ENCODE measurements around the gene CAMK2A.

CAMK2A gene

DNA sequence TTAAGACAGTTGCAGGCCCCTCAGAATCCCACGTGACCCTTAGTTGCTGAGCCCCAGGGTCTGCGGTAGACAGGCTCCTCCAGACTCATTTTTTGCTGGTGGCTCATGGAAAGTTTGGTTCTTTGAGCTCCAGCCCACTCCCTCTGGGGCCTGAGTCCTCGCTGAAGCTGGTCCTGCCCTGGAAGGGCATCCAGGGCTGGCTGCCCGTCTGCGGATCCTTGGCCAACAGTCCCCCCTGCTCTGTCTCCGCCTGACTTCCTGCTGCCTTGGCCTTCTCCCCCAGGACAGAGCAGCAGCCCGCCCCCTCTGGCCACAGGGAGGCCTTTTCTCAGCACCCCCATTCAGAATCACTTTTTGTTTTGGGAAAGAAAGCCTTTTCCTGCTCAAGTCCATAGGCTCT lies 75.3 kb downstream of the CAMK2A start:
- TF ChIP-seq, protein P1, sequence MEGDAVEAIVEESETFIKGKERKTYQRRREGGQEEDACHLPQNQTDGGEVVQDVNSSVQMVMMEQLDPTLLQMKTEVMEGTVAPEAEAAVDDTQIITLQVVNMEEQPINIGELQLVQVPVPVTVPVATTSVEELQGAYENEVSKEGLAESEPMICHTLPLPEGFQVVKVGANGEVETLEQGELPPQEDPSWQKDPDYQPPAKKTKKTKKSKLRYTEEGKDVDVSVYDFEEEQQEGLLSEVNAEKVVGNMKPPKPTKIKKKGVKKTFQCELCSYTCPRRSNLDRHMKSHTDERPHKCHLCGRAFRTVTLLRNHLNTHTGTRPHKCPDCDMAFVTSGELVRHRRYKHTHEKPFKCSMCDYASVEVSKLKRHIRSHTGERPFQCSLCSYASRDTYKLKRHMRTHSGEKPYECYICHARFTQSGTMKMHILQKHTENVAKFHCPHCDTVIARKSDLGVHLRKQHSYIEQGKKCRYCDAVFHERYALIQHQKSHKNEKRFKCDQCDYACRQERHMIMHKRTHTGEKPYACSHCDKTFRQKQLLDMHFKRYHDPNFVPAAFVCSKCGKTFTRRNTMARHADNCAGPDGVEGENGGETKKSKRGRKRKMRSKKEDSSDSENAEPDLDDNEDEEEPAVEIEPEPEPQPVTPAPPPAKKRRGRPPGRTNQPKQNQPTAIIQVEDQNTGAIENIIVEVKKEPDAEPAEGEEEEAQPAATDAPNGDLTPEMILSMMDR (IDR thresholded peaks at IDR 0.05; ENCODE audit: insufficient read depth, low read length, poor library complexity, severe bottlenecking) = no peak
- no peak for TF ChIP-seq EZH2phosphoT487 (conservative IDR thresholded peaks at IDR 0.05; ENCODE audit: low read length)
- no peaks in the 10 kb centered on the region for H3F3A ChIP-seq (ENCODE audit: insufficient read depth)
- no peak overlapping the region for H2AFZ ChIP-seq (ENCODE audit: low read depth, low read length, severe bottlenecking)
- no peak overlapping the region for H3K9ac ChIP-seq (ENCODE audit: low read length)
- no peaks in the 10 kb centered on the region for H3K79me2 ChIP-seq (ENCODE audit: insufficient read depth, low read length)
- H3K36me3 ChIP-seq (ENCODE audit: low read length) = no peaks in the 10 kb centered on the region
- H3K9me2 ChIP-seq (replicated peaks; ENCODE audit: insufficient read depth, low read length) = no peaks in the 10 kb centered on the region
- H3K27ac ChIP-seq (ENCODE audit: low read depth, low read length) = no peak overlapping the region
- no peaks in the 10 kb centered on the region for H4K20me1 ChIP-seq (ENCODE audit: low read depth, low read length)
- H3K27me3 ChIP-seq (ENCODE audit: low read length) = no peaks in the 10 kb centered on the region
- no peaks in the 10 kb centered on the region for H3K9me3 ChIP-seq (ENCODE audit: insufficient read depth, low read length)
- no peak overlapping the region for H3K4me3 ChIP-seq (ENCODE audit: insufficient read depth, low read length, poor library complexity, severe bottlenecking)
- H3K4me2 ChIP-seq (ENCODE audit: low read depth, low read length, poor library complexity, severe bottlenecking) = no peak overlapping the region

DNA sequence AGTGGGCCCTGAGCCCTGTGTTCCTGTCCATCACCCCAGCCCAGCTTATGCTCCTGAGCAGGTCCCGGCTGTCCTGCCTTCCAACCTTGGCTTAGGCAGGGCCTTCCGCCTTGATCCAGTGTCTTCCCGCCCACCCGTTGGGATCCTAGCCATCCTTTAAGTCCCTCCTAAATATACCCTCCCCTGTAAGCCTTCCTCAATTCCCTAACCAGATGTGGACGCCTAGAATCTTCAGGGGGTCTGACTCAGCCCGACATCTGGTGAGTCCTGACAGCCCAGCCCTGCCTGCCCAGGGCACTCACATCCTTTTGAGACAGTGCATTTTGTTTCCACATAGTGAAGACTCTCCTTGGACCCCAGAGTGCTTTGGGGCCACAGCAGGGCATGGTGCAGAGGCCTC lies 76.0 kb downstream of the CAMK2A start:
- H3K9ac ChIP-seq (ENCODE audit: low read length) = no peak overlapping the region
- no peaks in the 10 kb centered on the region for H3K27me3 ChIP-seq (ENCODE audit: low read length)
- no peak overlapping the region for H3K27ac ChIP-seq (ENCODE audit: low read depth, low read length)
- no peaks in the 10 kb centered on the region for H3K36me3 ChIP-seq (ENCODE audit: low read length)
- H4K20me1 ChIP-seq (ENCODE audit: low read depth, low read length) = no peaks in the 10 kb centered on the region
- H3K4me3 ChIP-seq (ENCODE audit: insufficient read depth, low read length, poor library complexity, severe bottlenecking) = no peak overlapping the region
- no peaks in the 10 kb centered on the region for H3F3A ChIP-seq (ENCODE audit: insufficient read depth)
- H3K9me3 ChIP-seq (ENCODE audit: insufficient read depth, low read length) = no peaks in the 10 kb centered on the region
- no peaks in the 10 kb centered on the region for H3K79me2 ChIP-seq (ENCODE audit: insufficient read depth, low read length)
- H3K9me2 ChIP-seq (replicated peaks; ENCODE audit: insufficient read depth, low read length) = no peaks in the 10 kb centered on the region
- H2AFZ ChIP-seq (ENCODE audit: low read depth, low read length, severe bottlenecking) = no peak overlapping the region
- TF ChIP-seq EZH2phosphoT487 (conservative IDR thresholded peaks at IDR 0.05; ENCODE audit: low read length) = no peak
- TF ChIP-seq, protein P1 (IDR thresholded peaks at IDR 0.05; ENCODE audit: insufficient read depth, low read length, poor library complexity, severe bottlenecking) = no peak
- no peak overlapping the region for H3K4me2 ChIP-seq (ENCODE audit: low read depth, low read length, poor library complexity, severe bottlenecking)

DNA sequence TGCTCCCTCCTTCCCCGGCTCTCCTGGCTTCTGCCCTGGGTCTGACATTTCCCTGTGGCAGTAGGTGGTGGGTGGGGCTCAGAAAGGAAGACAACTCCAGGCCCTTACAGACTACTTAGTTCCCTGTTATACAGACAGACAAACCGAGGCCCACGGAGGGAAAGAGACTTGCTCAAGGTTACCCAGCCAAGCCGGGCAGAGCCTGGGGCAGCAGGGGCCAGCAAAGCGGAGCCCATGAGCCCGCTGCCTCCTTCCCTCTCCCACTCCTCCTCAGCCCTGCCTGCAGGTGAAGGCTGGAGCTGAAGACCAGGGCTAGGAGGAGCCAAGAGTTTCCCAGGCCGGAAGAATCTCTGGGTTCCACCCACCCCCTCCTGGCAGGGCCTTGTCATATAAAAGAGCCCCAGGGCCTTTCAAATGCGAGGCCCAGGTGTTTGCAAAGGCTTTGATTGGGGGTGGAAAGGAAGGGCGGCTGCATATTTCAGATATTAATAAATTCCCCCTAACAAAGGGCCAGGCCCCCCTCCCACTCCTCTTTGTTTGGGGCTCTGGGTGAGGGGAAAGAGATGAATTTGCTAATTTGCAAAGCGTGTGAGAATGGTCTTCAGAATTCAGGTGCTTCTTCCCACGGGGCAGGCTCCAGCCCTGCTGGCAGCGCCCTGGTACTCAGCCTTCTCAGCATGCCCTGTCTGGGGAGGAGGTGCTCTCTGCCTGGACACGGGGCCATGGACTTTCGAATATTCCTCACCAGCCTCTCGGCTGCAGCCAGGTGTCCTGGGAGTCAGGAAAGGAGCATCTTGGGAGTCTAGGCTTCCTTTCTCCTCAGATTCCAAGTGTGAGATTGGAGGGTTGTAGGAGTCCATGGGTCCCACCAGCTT lies 78.2 kb downstream of the CAMK2A start:
- Histone ChIP-seq H3K27ac (ENCODE audit: low read depth, low read length) (no peak overlapping the region), H3K4me2 (ENCODE audit: low read depth, low read length, poor library complexity, severe bottlenecking) (no peak overlapping the region), H3K9me2 (replicated peaks; ENCODE audit: insufficient read depth, low read length) (no peaks in the 10 kb centered on the region), H3K27me3 (ENCODE audit: low read length) (no peaks in the 10 kb centered on the region), H4K20me1 (ENCODE audit: low read depth, low read length) (no peaks in the 10 kb centered on the region), H3K9ac (ENCODE audit: low read length) (no peak overlapping the region), H3K9me3 (ENCODE audit: insufficient read depth, low read length) (no peaks in the 10 kb centered on the region), H3K4me3 (ENCODE audit: insufficient read depth, low read length, poor library complexity, severe bottlenecking) (no peak overlapping the region), H3K36me3 (ENCODE audit: low read length) (no peaks in the 10 kb centered on the region), H3F3A (ENCODE audit: insufficient read depth) (no peaks in the 10 kb centered on the region), H3K79me2 (ENCODE audit: insufficient read depth, low read length) (no peaks in the 10 kb centered on the region), H2AFZ (ENCODE audit: low read depth, low read length, severe bottlenecking) (no peak overlapping the region)
- no peak for TF ChIP-seq EZH2phosphoT487 (conservative IDR thresholded peaks at IDR 0.05; ENCODE audit: low read length)
- TF ChIP-seq, protein P1 (IDR thresholded peaks at IDR 0.05; ENCODE audit: insufficient read depth, low read length, poor library complexity, severe bottlenecking) = no peak
